ENCODE results near the gene ULK1.

DNA sequence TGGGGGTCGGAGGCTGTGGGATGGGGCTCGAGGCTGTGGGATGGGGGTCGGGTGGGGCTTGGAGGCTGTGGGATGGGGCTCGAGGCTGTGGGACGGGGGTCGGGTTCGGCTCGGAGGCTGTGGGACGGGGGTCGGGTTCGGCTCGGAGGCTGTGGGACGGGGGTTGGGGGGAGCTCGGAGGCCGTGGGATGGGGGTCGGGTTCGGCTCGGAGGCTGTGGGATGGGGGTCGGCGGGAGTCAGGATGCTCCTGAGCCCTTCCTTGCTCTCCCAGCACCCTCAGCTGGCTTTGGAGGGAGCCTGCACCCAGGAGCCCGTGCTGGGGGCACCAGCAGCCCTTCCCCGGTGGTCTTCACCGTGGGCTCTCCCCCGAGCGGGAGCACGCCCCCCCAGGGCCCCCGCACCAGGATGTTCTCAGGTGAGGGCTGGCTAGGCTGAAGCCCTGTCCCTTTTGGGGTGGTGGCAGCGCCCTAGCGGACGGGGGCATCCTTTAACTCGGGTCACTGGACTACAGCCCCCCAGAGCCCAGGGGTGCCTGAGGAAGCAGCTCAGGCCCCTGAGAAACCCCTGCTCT, 22.8 kb downstream of the ULK1 start:
- TF ChIP-seq, protein P1, sequence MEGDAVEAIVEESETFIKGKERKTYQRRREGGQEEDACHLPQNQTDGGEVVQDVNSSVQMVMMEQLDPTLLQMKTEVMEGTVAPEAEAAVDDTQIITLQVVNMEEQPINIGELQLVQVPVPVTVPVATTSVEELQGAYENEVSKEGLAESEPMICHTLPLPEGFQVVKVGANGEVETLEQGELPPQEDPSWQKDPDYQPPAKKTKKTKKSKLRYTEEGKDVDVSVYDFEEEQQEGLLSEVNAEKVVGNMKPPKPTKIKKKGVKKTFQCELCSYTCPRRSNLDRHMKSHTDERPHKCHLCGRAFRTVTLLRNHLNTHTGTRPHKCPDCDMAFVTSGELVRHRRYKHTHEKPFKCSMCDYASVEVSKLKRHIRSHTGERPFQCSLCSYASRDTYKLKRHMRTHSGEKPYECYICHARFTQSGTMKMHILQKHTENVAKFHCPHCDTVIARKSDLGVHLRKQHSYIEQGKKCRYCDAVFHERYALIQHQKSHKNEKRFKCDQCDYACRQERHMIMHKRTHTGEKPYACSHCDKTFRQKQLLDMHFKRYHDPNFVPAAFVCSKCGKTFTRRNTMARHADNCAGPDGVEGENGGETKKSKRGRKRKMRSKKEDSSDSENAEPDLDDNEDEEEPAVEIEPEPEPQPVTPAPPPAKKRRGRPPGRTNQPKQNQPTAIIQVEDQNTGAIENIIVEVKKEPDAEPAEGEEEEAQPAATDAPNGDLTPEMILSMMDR (conservative IDR thresholded peaks at IDR 0.05; ENCODE audit: low read depth in 2 of 2), result no peak
- TF ChIP-seq EZH2 (IDR thresholded peaks at IDR 0.05; ENCODE audit: low read depth, unreplicated experiment), result no peak
- no peak for TF ChIP-seq POLR2AphosphoS5 (IDR thresholded peaks at IDR 0.05; ENCODE audit: low read depth)
